HEK293T (cell line): ENCODE results near the gene CNOT11.

ENCODE experiments used
- ARNT ChIP-seq: fragments of 450-650 bp; IDR thresholded peaks from 2 replicates; pipeline ENCODE4 v1.6.1; 2017; ENCODE audit warnings: mild to moderate bottlenecking
- BHLHE40 ChIP-seq: fragments of 450-650 bp; IDR thresholded peaks from 2 replicates; pipeline ENCODE4 v1.6.1; 2016; ENCODE audit warnings: mild to moderate bottlenecking, moderate library complexity, borderline replicate concordance
- ELF4 ChIP-seq: fragments of 450-650 bp; IDR thresholded peaks from 2 replicates; pipeline ENCODE4 v1.6.1; 2017; ENCODE audit warnings: antibody characterized with exemption
- FOXA1 ChIP-seq: fragments of 450-650 bp; IDR thresholded peaks from 2 replicates; pipeline ENCODE4 v1.6.1; 2016; ENCODE audit warnings: mild to moderate bottlenecking
- FOXK2 ChIP-seq: fragments of 450-650 bp; IDR thresholded peaks from 2 replicates; pipeline ENCODE4 v1.6.1; 2016; ENCODE audit warnings: mild to moderate bottlenecking
- FOXM1 ChIP-seq: fragments of 450-650 bp; IDR thresholded peaks from 2 replicates; pipeline ENCODE4 v1.6.1; 2017; ENCODE audit warnings: mild to moderate bottlenecking, borderline replicate concordance
- HDGF ChIP-seq: fragments of 450-650 bp; IDR thresholded peaks from 2 replicates; pipeline ENCODE4 v1.6.1; 2017; ENCODE audit warnings: antibody characterized with exemption, borderline replicate concordance
- L3MBTL2 ChIP-seq: fragments of 450-650 bp; conservative IDR thresholded peaks from 2 replicates; pipeline ENCODE4 v1.6.1; 2016; ENCODE audit warnings: mild to moderate bottlenecking
- NFRKB ChIP-seq: fragments of 450-650 bp; IDR thresholded peaks from 2 replicates; pipeline ENCODE4 v1.6.1; 2016; ENCODE audit warnings: mild to moderate bottlenecking, moderate library complexity
- PKNOX1 ChIP-seq: fragments of 450-650 bp; IDR thresholded peaks from 2 replicates; pipeline ENCODE4 v1.6.1; 2016
- SP1 ChIP-seq: fragments of 450-650 bp; IDR thresholded peaks from 2 replicates; pipeline ENCODE4 v1.6.1; 2017
- SUZ12 ChIP-seq: fragments of 450-650 bp; IDR thresholded peaks from 2 replicates; pipeline ENCODE4 v1.6.1; 2016; ENCODE audit warnings: mild to moderate bottlenecking
- TARDBP ChIP-seq: fragments of 450-650 bp; IDR thresholded peaks from 2 replicates; pipeline ENCODE4 v1.6.1; 2016

GRCh38 chr2:101223814-101224231, 28.9 kb upstream of the CNOT11 start:
- no peak for TF ChIP-seq FOXA1
- TF ChIP-seq FOXK2, result no peak
- no peak for TF ChIP-seq NFRKB
- TF ChIP-seq SUZ12, result no peak
- TF ChIP-seq ARNT, result no peak
- no peak for TF ChIP-seq SP1
- TF ChIP-seq PKNOX1, result no peak
- no peak for TF ChIP-seq BHLHE40
- no peak for TF ChIP-seq ELF4
- no peak for TF ChIP-seq TARDBP
- TF ChIP-seq L3MBTL2, result no peak
- no peak for TF ChIP-seq FOXM1
- no peak for TF ChIP-seq HDGF
